Endometrium (tissue), 2 donors: Measurements from ENCODE around the gene TM6SF1.
"Not testable (repeated sequence)": the region's sequence is repeated elsewhere in the genome, so short reads cannot be mapped to it uniquely, and the experiment has no call there.

Experiments used
- FAIRE-seq: peaks from 2 replicates; lab custom pipeline; 2012; peaks lifted over from hg19 to GRCh38; lab: Jason Lieb, UNC
- donor health status: control.
- donor health status: control.

The TM6SF1 gene

GRCh38 chr15:83106994-83107840 lies at the start of gene TM6SF1:
Gene TM6SF1, plus strand, starts transcription at chr15:83107645. Its CDS starts 36 bp downstream, at chr15:83107681.
- FAIRE-seq = no peak

- no peak for FAIRE-seq
Measured at GRCh38 chr15:83057696-83058376, 49.6 kb upstream of the TM6SF1 start.

- no peak for FAIRE-seq
Measured at GRCh38 chr15:83061680-83062079, 45.8 kb upstream of the TM6SF1 start.

- FAIRE-seq = no peak
Measured at GRCh38 chr15:83062768-83063180, 44.7 kb upstream of the TM6SF1 start.

- FAIRE-seq = no peak
Measured at GRCh38 chr15:83063551-83063950, 43.9 kb upstream of the TM6SF1 start.

GRCh38 chr15:83064859-83065258 lies 42.6 kb upstream of the TM6SF1 start:
- FAIRE-seq = no peak

GRCh38 chr15:83065431-83065830 lies 42.0 kb upstream of the TM6SF1 start:
- FAIRE-seq = no peak

- no peak for FAIRE-seq
Measured at GRCh38 chr15:83066034-83066733, 41.3 kb upstream of the TM6SF1 start.

GRCh38 chr15:83066734-83067637 lies 40.5 kb upstream of the TM6SF1 start, which contains the start of gene BTBD1:
Gene BTBD1, minus strand, starts transcription at chr15:83067252. Its CDS starts 101 bp downstream, at chr15:83067151.
- FAIRE-seq = no peak

- no peak for FAIRE-seq
Measured at GRCh38 chr15:83067638-83067962, 39.8 kb upstream of the TM6SF1 start.

- no peak for FAIRE-seq
Measured at GRCh38 chr15:83068054-83068453, 39.4 kb upstream of the TM6SF1 start.

- FAIRE-seq = not testable (repeated sequence)
Measured at GRCh38 chr15:83069211-83069642, 38.2 kb upstream of the TM6SF1 start.

GRCh38 chr15:83077491-83078230 lies 29.8 kb upstream of the TM6SF1 start:
- FAIRE-seq = no peak

- FAIRE-seq = no peak
Measured at GRCh38 chr15:83078712-83079111, 28.7 kb upstream of the TM6SF1 start.

GRCh38 chr15:83081256-83082014 lies 26.0 kb upstream of the TM6SF1 start:
- FAIRE-seq = no peak

- no peak for FAIRE-seq
Measured at GRCh38 chr15:83082730-83083386, 24.6 kb upstream of the TM6SF1 start.

- not testable (repeated sequence) for FAIRE-seq
Measured at GRCh38 chr15:83085461-83085860, 22.0 kb upstream of the TM6SF1 start.

GRCh38 chr15:83085864-83086552 lies 21.4 kb upstream of the TM6SF1 start:
- not testable (repeated sequence) for FAIRE-seq

- no peak for FAIRE-seq
Measured at GRCh38 chr15:83087576-83087975, 19.9 kb upstream of the TM6SF1 start.
